H9 (cell line): ENCODE results near the gene ALOX5. TPM values are rescaled to one million over a fixed set of nuclear protein-coding genes. Genes with fewer than 3 reads are reported as not detected.

Source experiments
- DNase-seq: peaks from one replicate; pipeline ENCODE4 v3.0.0-alpha.2; 2017
- H2AFZ ChIP-seq: one replicate; pipeline ENCODE4 v1.6.1; 2013; ENCODE audit warnings: mild to moderate bottlenecking, low read length, control low read depth, moderate library complexity
- H2AK5ac ChIP-seq: 2 replicates; pipeline ENCODE4 v1.6.1; 2013; ENCODE audit warnings: low read length, control low read depth, mixed read lengths; ENCODE audit not compliant: insufficient read length
- H2BK120ac ChIP-seq: one replicate; pipeline ENCODE4 v1.6.1; 2013; ENCODE audit warnings: low read depth, mild to moderate bottlenecking, low read length, control low read depth, inconsistent platforms; ENCODE audit not compliant: poor library complexity, severe bottlenecking
- H2BK12ac ChIP-seq: 2 replicates; pipeline ENCODE4 v1.6.1; 2013; ENCODE audit warnings: low read length, control low read depth, mixed read lengths, low read depth; ENCODE audit not compliant: insufficient read length
- H2BK15ac ChIP-seq: 2 replicates; pipeline ENCODE4 v1.6.1; 2013; ENCODE audit warnings: low read depth, low read length, control low read depth
- H2BK20ac ChIP-seq: one replicate; pipeline ENCODE4 v1.6.1; 2013; ENCODE audit warnings: low read depth, mild to moderate bottlenecking, low read length, control low read depth, inconsistent platforms; ENCODE audit not compliant: poor library complexity, severe bottlenecking
- H2BK5ac ChIP-seq: 2 replicates; pipeline ENCODE4 v1.6.1; 2013; ENCODE audit warnings: low read length, control low read depth, mixed read lengths; ENCODE audit not compliant: insufficient read length
- H3K14ac ChIP-seq: 2 replicates; pipeline ENCODE4 v1.6.1; 2013; ENCODE audit warnings: low read length, control low read depth; ENCODE audit not compliant: insufficient read depth
- H3K18ac ChIP-seq: 2 replicates; pipeline ENCODE4 v1.6.1; 2013; ENCODE audit warnings: low read depth, mild to moderate bottlenecking, mixed read lengths, low read length, control low read depth; ENCODE audit not compliant: insufficient read length
- H3K23ac ChIP-seq: 2 replicates; pipeline ENCODE4 v1.6.1; 2013; ENCODE audit warnings: low read length, control low read depth, mixed read lengths, low read depth; ENCODE audit not compliant: insufficient read length
- H3K23me2 ChIP-seq: 2 replicates; pipeline ENCODE4 v1.6.1; 2013; ENCODE audit warnings: low read depth, mild to moderate bottlenecking, mixed read lengths, low read length, control low read depth; ENCODE audit not compliant: insufficient read length, poor library complexity, severe bottlenecking
- H3K27ac ChIP-seq: 2 replicates; pipeline ENCODE4 v1.5.1; 2013; ENCODE audit warnings: low read length, control low read depth, mixed read lengths, low read depth; ENCODE audit not compliant: insufficient read length
- H3K27me3 ChIP-seq: 2 replicates; pipeline ENCODE4 v1.6.1; 2013; ENCODE audit warnings: low read length, control low read depth, inconsistent platforms; ENCODE audit not compliant: insufficient read depth
- H3K4ac ChIP-seq: 2 replicates; pipeline ENCODE4 v1.6.1; 2013; ENCODE audit warnings: low read depth, mild to moderate bottlenecking, control low read depth, inconsistent platforms, low read length, moderate library complexity
- H3K4me1 ChIP-seq: 2 replicates; pipeline ENCODE4 v1.6.1; 2013; ENCODE audit warnings: low read length, control low read depth, inconsistent platforms; ENCODE audit not compliant: insufficient read depth
- H3K4me2 ChIP-seq: 2 replicates; pipeline ENCODE4 v1.6.1; 2013; ENCODE audit warnings: low read length, control low read depth, mixed read lengths; ENCODE audit not compliant: insufficient read length, insufficient read depth
- H3K56ac ChIP-seq: 2 replicates; pipeline ENCODE4 v1.6.1; 2013; ENCODE audit warnings: low read depth, mild to moderate bottlenecking, mixed read lengths, low read length, control low read depth; ENCODE audit not compliant: insufficient read length
- H3K79me1 ChIP-seq: 2 replicates; pipeline ENCODE4 v1.6.1; 2013; ENCODE audit warnings: low read depth, mild to moderate bottlenecking, moderate library complexity, low read length, control low read depth, inconsistent platforms; ENCODE audit not compliant: insufficient read depth, poor library complexity, severe bottlenecking
- H3K79me2 ChIP-seq: 2 replicates; pipeline ENCODE4 v1.6.1; 2013; ENCODE audit warnings: low read length, control low read depth, inconsistent platforms; ENCODE audit not compliant: insufficient read depth
- H3K9ac ChIP-seq: 2 replicates; pipeline ENCODE4 v1.6.1; 2013; ENCODE audit warnings: low read length, control low read depth, mixed read lengths; ENCODE audit not compliant: insufficient read length; ENCODE audit errors: extremely low read depth
- H3K9me3 ChIP-seq: one replicate; pipeline ENCODE4 v1.6.1; 2013; ENCODE audit warnings: low read depth, low read length, inconsistent platforms; ENCODE audit not compliant: control insufficient read depth
- H3T11ph ChIP-seq: one replicate; pipeline ENCODE4 v1.6.1; 2013; ENCODE audit warnings: mild to moderate bottlenecking, low read length, control low read depth, inconsistent platforms
- H4K20me1 ChIP-seq: one replicate; pipeline ENCODE4 v1.6.1; 2013; ENCODE audit not compliant: control insufficient read depth, insufficient read length, insufficient read depth
- H4K5ac ChIP-seq: 2 replicates; pipeline ENCODE4 v1.6.1; 2013; ENCODE audit warnings: low read depth, mild to moderate bottlenecking, mixed read lengths, low read length, control low read depth; ENCODE audit not compliant: insufficient read length
- H4K8ac ChIP-seq: replicated peaks from 2 replicates; pipeline ENCODE4 v1.6.1; 2013; ENCODE audit warnings: low read length, control low read depth, mixed read lengths, low read depth; ENCODE audit not compliant: insufficient read length
- H4K91ac ChIP-seq: 2 replicates; pipeline ENCODE4 v1.6.1; 2013; ENCODE audit warnings: low read depth, mild to moderate bottlenecking, moderate library complexity, mixed read lengths, low read length, control low read depth; ENCODE audit not compliant: insufficient read length
- H3K27ac Mint-ChIP-seq, 3 experiments: 2 replicates in 2 of 3; 3 replicates in 1 of 3; pipeline ENCODE4 v1.8.0; 2020 to 2021; ENCODE audit warnings: mixed read lengths in 3 of 3, mild to moderate bottlenecking in 1 of 3, moderate library complexity in 1 of 3
- H3K27me3 Mint-ChIP-seq: 2 replicates; pipeline ENCODE4 v1.8.0; 2021; ENCODE audit warnings: low read depth, mild to moderate bottlenecking, moderate library complexity, mixed read lengths
- H3K36me3 Mint-ChIP-seq, 3 experiments: 2 replicates in 2 of 3; 3 replicates in 1 of 3; pipeline ENCODE4 v1.8.0; 2020 to 2021; ENCODE audit warnings: low read depth in 3 of 3, mixed read lengths in 3 of 3; ENCODE audit not compliant: insufficient read depth in 1 of 3
- H3K4me1 Mint-ChIP-seq, 2 experiments: 2 replicates each; pipeline ENCODE4 v1.8.0; 2020; ENCODE audit warnings: mixed read lengths in 2 of 2
- H3K4me3 Mint-ChIP-seq, 2 experiments: 2 replicates in 1 of 2; 3 replicates in 1 of 2; pipeline ENCODE4 v1.8.0; 2020 to 2021; ENCODE audit warnings: mild to moderate bottlenecking in 2 of 2, mixed read lengths in 2 of 2, moderate library complexity in 1 of 2
- H3K9me3 Mint-ChIP-seq, 2 experiments: 2 replicates in 1 of 2; 3 replicates in 1 of 2; pipeline ENCODE4 v1.8.0; 2020; ENCODE audit warnings: mild to moderate bottlenecking in 2 of 2, mixed read lengths in 2 of 2, moderate library complexity in 1 of 2
- WGBS: extraction: QIAGEN DNeasy Blood & Tissue Kit; methylation state at CpG from one replicate; pipeline ENCODE4 v1.1.7; 2013; ENCODE audit warnings: missing lambda C conversion rate, low lambda C conversion rate, mixed read lengths; ENCODE audit not compliant: insufficient read length; ENCODE audit errors: extremely low coverage; 5-methylcytosine and 5-hydroxymethylcytosine counted together
- total RNA-seq: library from RNA; stranded (reverse); gene quantifications from 2 replicates; pipeline ENCODE4 v1.2.1, GENCODE V29; 2021
- TF ChIP-seq, protein P1 (sequence below): fragments of 200-600 bp; sonication (generic); conservative IDR thresholded peaks from 3 replicates; pipeline ENCODE4 v1.8.0; 2021; ENCODE audit warnings: antibody characterized with exemption, mild to moderate bottlenecking

The ALOX5 gene
- total RNA-seq, 1 experiment from 2014 or later: 3.7 TPM

DNA sequence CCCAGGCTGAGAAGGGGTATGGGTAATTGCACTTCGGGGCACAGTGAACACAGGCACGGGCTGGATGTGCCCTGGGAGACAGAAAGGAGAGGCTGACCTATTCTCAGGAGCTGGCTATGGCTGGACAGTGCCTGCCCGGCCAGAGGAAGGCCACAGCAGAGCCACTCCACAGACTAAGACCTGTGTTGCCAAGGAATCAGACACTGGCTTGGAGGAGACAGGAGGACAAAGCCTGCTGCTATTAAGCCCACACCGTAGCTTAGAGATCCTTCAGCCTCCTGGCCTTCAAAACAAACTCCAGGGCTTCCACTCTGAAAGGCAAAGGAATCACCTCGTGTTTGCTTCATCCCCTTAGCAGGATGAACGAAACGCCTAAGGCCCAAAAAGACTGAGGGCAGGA is 82.2 kb downstream of the ALOX5 start:
- Histone ChIP-seq H2AFZ (no peak overlapping the region), H3K23me2 (no peaks in the 10 kb centered on the region), H3K4me1 (no peaks in the 10 kb centered on the region), H3K18ac (no peak overlapping the region), H4K91ac (no peak overlapping the region), H3K4me2 (no peak overlapping the region), H2BK20ac (no peak overlapping the region), H3K9me3 (no peaks in the 10 kb centered on the region), H3T11ph (no peak overlapping the region), H3K4ac (no peak overlapping the region), H3K79me1 (no peaks in the 10 kb centered on the region), H3K56ac (no peak overlapping the region), H4K5ac (peak overlapping the region; percentile 43), H3K14ac (peak overlapping the region; percentile 33; the same call in 1 of the 2 replicates), H2BK15ac (no peak overlapping the region), H3K27ac (no peak overlapping the region), H3K27me3 (no peaks in the 10 kb centered on the region), H2BK120ac (no peak overlapping the region), H3K79me2 (no peaks in the 10 kb centered on the region), H4K20me1 (no peaks in the 10 kb centered on the region), H2BK12ac (no peak overlapping the region), H3K23ac (no peak overlapping the region), H2AK5ac (no peak overlapping the region), H4K8ac (no peak overlapping the region), H2BK5ac (no peak overlapping the region), H3K9ac (no peak overlapping the region)
- Mint-ChIP-seq H3K4me3 (no peak overlapping the region), H3K4me1 (no peaks in the 10 kb centered on the region), H3K36me3 (peaks cover 0 to 9% (median 0%) of the 10 kb centered on the region in 3 experiments; a peak in 3 of 7 replicates), H3K27ac (peak overlapping the region in 1 of 3 experiments; percentile 62; a peak in 2 of 7 replicates), H3K27me3 (no peaks in the 10 kb centered on the region; the same call in 1 of the 2 replicates), H3K9me3 (no peaks in the 10 kb centered on the region)
- DNase-seq: no peak
- TF ChIP-seq, protein P1, sequence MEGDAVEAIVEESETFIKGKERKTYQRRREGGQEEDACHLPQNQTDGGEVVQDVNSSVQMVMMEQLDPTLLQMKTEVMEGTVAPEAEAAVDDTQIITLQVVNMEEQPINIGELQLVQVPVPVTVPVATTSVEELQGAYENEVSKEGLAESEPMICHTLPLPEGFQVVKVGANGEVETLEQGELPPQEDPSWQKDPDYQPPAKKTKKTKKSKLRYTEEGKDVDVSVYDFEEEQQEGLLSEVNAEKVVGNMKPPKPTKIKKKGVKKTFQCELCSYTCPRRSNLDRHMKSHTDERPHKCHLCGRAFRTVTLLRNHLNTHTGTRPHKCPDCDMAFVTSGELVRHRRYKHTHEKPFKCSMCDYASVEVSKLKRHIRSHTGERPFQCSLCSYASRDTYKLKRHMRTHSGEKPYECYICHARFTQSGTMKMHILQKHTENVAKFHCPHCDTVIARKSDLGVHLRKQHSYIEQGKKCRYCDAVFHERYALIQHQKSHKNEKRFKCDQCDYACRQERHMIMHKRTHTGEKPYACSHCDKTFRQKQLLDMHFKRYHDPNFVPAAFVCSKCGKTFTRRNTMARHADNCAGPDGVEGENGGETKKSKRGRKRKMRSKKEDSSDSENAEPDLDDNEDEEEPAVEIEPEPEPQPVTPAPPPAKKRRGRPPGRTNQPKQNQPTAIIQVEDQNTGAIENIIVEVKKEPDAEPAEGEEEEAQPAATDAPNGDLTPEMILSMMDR: no peak
- no CpG with 5 or more reads among the region's 7 CpGs for WGBS
